Neural progenitor cell (in vitro differentiated cells): ENCODE results near the gene FANCC. TPM values are rescaled to one million over a fixed set of nuclear protein-coding genes. Genes with fewer than 3 reads are reported as not detected.
A peak's percentile ranks its signal among the peaks of the same experiment; 100 is the strongest.

Experiments
- DNase-seq: peaks from one replicate; pipeline ENCODE4 v3.0.0-alpha.2; 2016; ENCODE audit warnings: low spot score
- H2AFZ ChIP-seq: fragments of 200-600 bp; sonication (generic); replicated peaks from 2 replicates; pipeline ENCODE4 v1.6.1; 2016; ENCODE audit warnings: antibody characterized with exemption
- H3F3A ChIP-seq: fragments of 200-600 bp; sonication (generic); 2 replicates; pipeline ENCODE4 v1.6.1; 2016; ENCODE audit warnings: antibody characterized with exemption, low read depth
- H3K27ac ChIP-seq: fragments of 200-600 bp; sonication (generic); 2 replicates; pipeline ENCODE4 v1.5.1; 2016; ENCODE audit warnings: mild to moderate bottlenecking
- H3K27me3 ChIP-seq: fragments of 200-600 bp; sonication (generic); 2 replicates; pipeline ENCODE4 v1.6.1; 2016; ENCODE audit warnings: mild to moderate bottlenecking, moderate library complexity
- H3K36me3 ChIP-seq: fragments of 200-600 bp; sonication (generic); 2 replicates; pipeline ENCODE4 v1.5.1; 2016
- H3K4me1 ChIP-seq: fragments of 200-600 bp; sonication (generic); 2 replicates; pipeline ENCODE4 v1.6.1; 2016; ENCODE audit warnings: mixed run types
- H3K4me2 ChIP-seq: fragments of 200-600 bp; sonication (generic); 2 replicates; pipeline ENCODE4 v1.6.1; 2016
- H3K4me3 ChIP-seq: fragments of 200-600 bp; sonication (generic); 2 replicates; pipeline ENCODE4 v1.5.1; 2016
- H3K79me2 ChIP-seq: fragments of 200-600 bp; sonication (generic); 2 replicates; pipeline ENCODE4 v1.6.1; 2016; ENCODE audit warnings: low read depth
- H3K9ac ChIP-seq: fragments of 200-600 bp; sonication (generic); 2 replicates; pipeline ENCODE4 v1.6.1; 2016
- H3K9me3 ChIP-seq: fragments of 200-600 bp; sonication (generic); 2 replicates; pipeline ENCODE4 v1.5.1; 2016; ENCODE audit warnings: low read depth
- H4K20me1 ChIP-seq: fragments of 200-600 bp; sonication (generic); 2 replicates; pipeline ENCODE4 v1.6.1; 2016; ENCODE audit warnings: low read depth
- H3K27ac Mint-ChIP-seq: 3 replicates; pipeline ENCODE4 v1.8.0; 2021; ENCODE audit warnings: mixed read lengths
- H3K27me3 Mint-ChIP-seq: 2 replicates; pipeline ENCODE4 v1.8.0; 2022; ENCODE audit warnings: low read depth, mild to moderate bottlenecking, inconsistent platforms, moderate library complexity, mixed read lengths; ENCODE audit not compliant: insufficient read depth
- H3K36me3 Mint-ChIP-seq: 3 replicates; pipeline ENCODE4 v1.8.0; 2021; ENCODE audit warnings: mixed read lengths
- H3K4me1 Mint-ChIP-seq: 3 replicates; pipeline ENCODE4 v1.8.0; 2021; ENCODE audit warnings: mixed read lengths
- H3K4me3 Mint-ChIP-seq: 3 replicates; pipeline ENCODE4 v1.8.0; 2021; ENCODE audit warnings: mild to moderate bottlenecking, moderate library complexity, mixed read lengths
- H3K9me3 Mint-ChIP-seq: 3 replicates; pipeline ENCODE4 v1.8.0; 2020; ENCODE audit warnings: mixed read lengths
- EZH2 ChIP-seq: fragments of 200-600 bp; sonication (generic); IDR thresholded peaks from 2 replicates; pipeline ENCODE4 v1.6.1; 2017; ENCODE audit warnings: antibody characterized with exemption, mild to moderate bottlenecking, moderate library complexity
- EZH2phosphoT487 ChIP-seq: fragments of 200-600 bp; sonication (generic); IDR thresholded peaks from 2 replicates; pipeline ENCODE4 v1.6.1; 2017; ENCODE audit warnings: antibody characterized with exemption
- total RNA-seq: library from RNA; depleted of rRNA; stranded (reverse); fragments of >200 nt; gene quantifications from 2 replicates; pipeline ENCODE4 v1.2.3, GENCODE V29; 2015; ENCODE audit warnings: low replicate concordance
- TF ChIP-seq, protein P1 (sequence below): fragments of 200-600 bp; sonication (generic); IDR thresholded peaks from 2 replicates; pipeline ENCODE4 v1.5.1; 2017; ENCODE audit warnings: antibody characterized with exemption, mild to moderate bottlenecking

FANCC gene
- total RNA-seq, 1 donor from 2014 or later = 49.6 TPM

DNA sequence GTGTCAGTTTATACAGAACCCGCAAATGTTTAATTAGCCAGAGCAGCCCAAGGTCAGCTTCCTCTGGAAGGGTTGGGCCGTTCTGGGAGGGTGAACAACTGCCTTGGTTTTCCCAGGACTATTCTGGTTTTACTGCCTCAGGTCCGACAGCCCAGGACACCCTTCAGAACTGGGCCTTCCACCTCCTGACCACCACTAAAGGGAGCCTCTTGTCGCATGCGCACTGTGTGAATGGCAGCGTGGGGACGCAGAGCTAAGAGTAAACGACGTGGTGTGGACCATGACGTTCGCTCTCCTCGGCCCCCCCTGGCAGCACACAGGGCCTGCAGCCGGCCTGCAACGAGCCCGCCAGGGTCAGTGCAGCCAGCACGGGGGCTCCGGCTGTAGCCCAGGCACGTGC is 214.9 kb downstream of the FANCC start:
- no peaks in the 10 kb centered on the region for H3K9me3 ChIP-seq
- no peaks in the 10 kb centered on the region for H3K36me3 ChIP-seq
- no peaks in the 10 kb centered on the region for H3F3A ChIP-seq
- H3K9ac ChIP-seq = no peak overlapping the region
- no peaks in the 10 kb centered on the region for H3K79me2 ChIP-seq
- H3K4me3 Mint-ChIP-seq = no peak overlapping the region
- TF ChIP-seq EZH2 = no peak
- TF ChIP-seq, protein P1, sequence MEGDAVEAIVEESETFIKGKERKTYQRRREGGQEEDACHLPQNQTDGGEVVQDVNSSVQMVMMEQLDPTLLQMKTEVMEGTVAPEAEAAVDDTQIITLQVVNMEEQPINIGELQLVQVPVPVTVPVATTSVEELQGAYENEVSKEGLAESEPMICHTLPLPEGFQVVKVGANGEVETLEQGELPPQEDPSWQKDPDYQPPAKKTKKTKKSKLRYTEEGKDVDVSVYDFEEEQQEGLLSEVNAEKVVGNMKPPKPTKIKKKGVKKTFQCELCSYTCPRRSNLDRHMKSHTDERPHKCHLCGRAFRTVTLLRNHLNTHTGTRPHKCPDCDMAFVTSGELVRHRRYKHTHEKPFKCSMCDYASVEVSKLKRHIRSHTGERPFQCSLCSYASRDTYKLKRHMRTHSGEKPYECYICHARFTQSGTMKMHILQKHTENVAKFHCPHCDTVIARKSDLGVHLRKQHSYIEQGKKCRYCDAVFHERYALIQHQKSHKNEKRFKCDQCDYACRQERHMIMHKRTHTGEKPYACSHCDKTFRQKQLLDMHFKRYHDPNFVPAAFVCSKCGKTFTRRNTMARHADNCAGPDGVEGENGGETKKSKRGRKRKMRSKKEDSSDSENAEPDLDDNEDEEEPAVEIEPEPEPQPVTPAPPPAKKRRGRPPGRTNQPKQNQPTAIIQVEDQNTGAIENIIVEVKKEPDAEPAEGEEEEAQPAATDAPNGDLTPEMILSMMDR = no peak
- TF ChIP-seq EZH2phosphoT487 = no peak
- H3K9me3 Mint-ChIP-seq = no peaks in the 10 kb centered on the region
- H3K4me1 Mint-ChIP-seq = peaks cover 36% of the 10 kb centered on the region
- peaks cover 9% of the 10 kb centered on the region for H3K27me3 Mint-ChIP-seq
- no peak overlapping the region for H3K4me2 ChIP-seq
- no peaks in the 10 kb centered on the region for H4K20me1 ChIP-seq
- H3K36me3 Mint-ChIP-seq = peaks cover 25% of the 10 kb centered on the region
- no peak overlapping the region for H2AFZ ChIP-seq
- no peak overlapping the region for H3K27ac ChIP-seq
- no peak for DNase-seq
- H3K4me3 ChIP-seq = no peak overlapping the region
- H3K27me3 ChIP-seq = no peaks in the 10 kb centered on the region
- no peak overlapping the region for H3K27ac Mint-ChIP-seq
- peaks cover 5% of the 10 kb centered on the region for H3K4me1 ChIP-seq

DNA sequence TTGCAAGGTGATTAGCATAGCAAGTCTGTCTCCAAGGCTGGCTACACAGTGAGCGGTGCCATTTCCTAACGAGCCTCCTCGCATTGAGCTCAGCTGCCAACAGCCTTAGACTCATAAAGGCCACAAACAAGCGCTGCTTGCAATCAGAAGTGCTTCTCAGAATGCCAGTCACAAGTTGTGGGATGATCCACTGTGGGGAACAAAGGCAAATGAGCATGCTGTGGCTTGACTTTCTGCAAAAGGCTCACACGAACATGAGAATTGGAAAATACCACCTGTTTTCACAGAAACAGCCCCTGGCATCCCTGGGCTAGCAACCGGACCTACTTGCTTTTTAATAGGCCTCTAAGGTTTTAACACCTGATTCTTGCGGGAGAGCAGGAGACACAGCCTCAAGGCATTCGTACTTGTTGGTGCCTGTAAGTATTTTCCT is 215.5 kb downstream of the FANCC start:
- H3K4me1 ChIP-seq = peaks cover 5% of the 10 kb centered on the region
- H3K36me3 ChIP-seq = no peaks in the 10 kb centered on the region
- no peaks in the 10 kb centered on the region for H4K20me1 ChIP-seq
- H3K27me3 ChIP-seq = no peaks in the 10 kb centered on the region
- no peak overlapping the region for H2AFZ ChIP-seq
- DNase-seq = peak; percentile 30
- H3K27ac ChIP-seq = no peak overlapping the region
- TF ChIP-seq EZH2 (no peak), EZH2phosphoT487 (no peak)
- TF ChIP-seq, protein P1 = no peak
- H3K27me3 Mint-ChIP-seq = peaks cover 9% of the 10 kb centered on the region
- H3K9ac ChIP-seq = no peak overlapping the region
- peak overlapping the region; percentile 46 for H3K27ac Mint-ChIP-seq
- H3K4me3 Mint-ChIP-seq = no peak overlapping the region
- H3K79me2 ChIP-seq = no peaks in the 10 kb centered on the region
- H3K9me3 ChIP-seq = no peaks in the 10 kb centered on the region
- H3K9me3 Mint-ChIP-seq = no peaks in the 10 kb centered on the region
- H3K4me3 ChIP-seq = no peak overlapping the region
- peaks cover 28% of the 10 kb centered on the region for H3K36me3 Mint-ChIP-seq
- peaks cover 31% of the 10 kb centered on the region for H3K4me1 Mint-ChIP-seq
- H3K4me2 ChIP-seq = no peak overlapping the region
- no peaks in the 10 kb centered on the region for H3F3A ChIP-seq

DNA sequence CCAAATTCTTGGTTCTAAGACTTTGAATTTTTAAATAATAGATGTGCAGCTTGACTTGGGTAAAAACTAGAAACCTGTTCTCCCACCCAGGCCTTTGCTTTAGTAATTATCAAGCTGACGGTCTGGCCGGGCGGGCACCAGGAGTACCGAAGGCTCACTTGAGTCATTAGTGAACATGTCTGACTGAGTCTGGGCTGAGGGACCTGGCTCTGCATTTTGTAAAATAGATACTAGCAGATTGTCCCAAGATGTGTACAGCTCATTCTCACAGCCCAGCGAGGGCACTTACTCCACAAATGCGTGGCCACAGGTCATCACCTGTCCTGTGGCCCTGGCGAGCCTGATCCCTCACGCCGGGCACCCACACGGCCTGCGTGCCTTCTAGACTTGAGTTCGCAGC is 216.2 kb downstream of the FANCC start:
- no peaks in the 10 kb centered on the region for H3K27me3 ChIP-seq
- no peak overlapping the region for H3K4me3 ChIP-seq
- no peaks in the 10 kb centered on the region for H3F3A ChIP-seq
- H3K79me2 ChIP-seq = no peaks in the 10 kb centered on the region
- Mint-ChIP-seq H3K36me3 (peaks cover 31% of the 10 kb centered on the region), H3K27me3 (peaks cover 9% of the 10 kb centered on the region), H3K4me1 (peaks cover 28% of the 10 kb centered on the region), H3K9me3 (no peaks in the 10 kb centered on the region), H3K4me3 (no peak overlapping the region), H3K27ac (no peak overlapping the region)
- no peak overlapping the region for H3K9ac ChIP-seq
- H4K20me1 ChIP-seq = no peaks in the 10 kb centered on the region
- H3K36me3 ChIP-seq = no peaks in the 10 kb centered on the region
- TF ChIP-seq EZH2phosphoT487 = no peak
- no peak for TF ChIP-seq EZH2
- TF ChIP-seq, protein P1 = no peak
- DNase-seq = no peak
- H3K27ac ChIP-seq = no peak overlapping the region
- H2AFZ ChIP-seq = no peak overlapping the region
- no peaks in the 10 kb centered on the region for H3K9me3 ChIP-seq
- H3K4me1 ChIP-seq = peaks cover 5% of the 10 kb centered on the region
- H3K4me2 ChIP-seq = no peak overlapping the region
